Measurements from ENCODE around the gene OXER1.
"Not testable (repeated sequence)": the region's sequence is repeated elsewhere in the genome, so short reads cannot be mapped to it uniquely, and the experiment has no call there.

OXER1 gene

DNA sequence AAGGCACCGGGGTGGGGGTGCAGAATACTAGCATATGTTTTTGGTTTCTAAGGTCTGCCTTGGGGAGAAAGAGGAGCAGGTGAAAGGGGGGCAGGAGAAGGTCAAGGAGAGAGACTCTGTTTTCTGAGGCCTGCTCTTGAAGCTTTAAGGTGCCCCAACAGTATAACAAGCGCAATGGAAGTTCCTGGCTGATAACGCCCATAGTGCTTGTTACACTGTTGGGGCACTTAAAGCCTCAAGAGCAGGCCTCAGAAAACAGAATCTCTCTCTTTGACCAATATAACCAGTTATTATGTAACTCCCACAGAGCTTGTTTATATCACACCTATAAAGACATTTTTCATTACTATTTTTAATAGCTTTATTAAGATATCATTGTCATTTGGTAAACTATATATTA, 16.5 kb downstream of the OXER1 start:
- DNase-seq: no peak

DNA sequence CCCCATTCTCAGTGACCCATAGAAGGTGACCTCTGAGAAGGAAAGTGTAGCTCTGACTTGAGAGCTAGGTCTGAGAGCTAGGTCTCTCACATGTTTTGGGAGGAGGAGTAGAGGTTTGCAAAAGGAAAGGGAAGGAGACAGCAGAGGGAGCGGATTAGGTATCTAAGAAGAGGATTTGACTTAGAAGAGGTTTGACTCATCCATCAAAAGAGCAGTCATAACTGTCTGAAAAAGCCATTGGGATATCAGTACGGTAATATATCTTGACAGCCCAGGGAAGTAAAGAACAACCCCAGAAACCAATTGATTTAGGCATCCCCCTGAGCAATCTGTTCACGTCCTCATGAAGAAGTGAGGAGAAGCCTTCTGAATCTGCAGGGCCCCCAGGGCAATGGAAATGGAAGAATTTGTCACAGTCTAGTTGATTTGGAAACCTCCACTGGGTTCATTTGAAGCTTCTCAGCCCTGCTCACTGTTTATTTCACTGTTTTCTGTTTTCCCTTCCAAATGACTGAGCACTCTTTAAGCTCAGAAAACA, 19.3 kb downstream of the OXER1 start:
- no peak for DNase-seq

DNA sequence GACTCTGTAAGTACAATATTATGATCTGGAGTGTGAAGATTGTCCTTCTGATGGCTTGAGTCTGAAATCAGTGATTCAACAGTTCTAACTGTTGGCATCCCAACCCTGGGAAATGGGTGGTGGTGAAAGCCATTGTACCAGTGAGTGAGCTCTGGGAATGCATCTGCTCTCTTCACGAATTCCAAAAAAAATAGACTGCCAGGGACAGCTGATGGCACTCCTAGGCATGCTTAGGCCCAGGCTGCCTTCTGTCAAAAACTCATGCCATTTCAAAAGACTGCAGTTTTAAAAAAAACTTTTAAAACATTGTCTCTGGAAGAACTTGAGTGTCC, 20.3 kb downstream of the OXER1 start:
- DNase-seq: no peak

DNA sequence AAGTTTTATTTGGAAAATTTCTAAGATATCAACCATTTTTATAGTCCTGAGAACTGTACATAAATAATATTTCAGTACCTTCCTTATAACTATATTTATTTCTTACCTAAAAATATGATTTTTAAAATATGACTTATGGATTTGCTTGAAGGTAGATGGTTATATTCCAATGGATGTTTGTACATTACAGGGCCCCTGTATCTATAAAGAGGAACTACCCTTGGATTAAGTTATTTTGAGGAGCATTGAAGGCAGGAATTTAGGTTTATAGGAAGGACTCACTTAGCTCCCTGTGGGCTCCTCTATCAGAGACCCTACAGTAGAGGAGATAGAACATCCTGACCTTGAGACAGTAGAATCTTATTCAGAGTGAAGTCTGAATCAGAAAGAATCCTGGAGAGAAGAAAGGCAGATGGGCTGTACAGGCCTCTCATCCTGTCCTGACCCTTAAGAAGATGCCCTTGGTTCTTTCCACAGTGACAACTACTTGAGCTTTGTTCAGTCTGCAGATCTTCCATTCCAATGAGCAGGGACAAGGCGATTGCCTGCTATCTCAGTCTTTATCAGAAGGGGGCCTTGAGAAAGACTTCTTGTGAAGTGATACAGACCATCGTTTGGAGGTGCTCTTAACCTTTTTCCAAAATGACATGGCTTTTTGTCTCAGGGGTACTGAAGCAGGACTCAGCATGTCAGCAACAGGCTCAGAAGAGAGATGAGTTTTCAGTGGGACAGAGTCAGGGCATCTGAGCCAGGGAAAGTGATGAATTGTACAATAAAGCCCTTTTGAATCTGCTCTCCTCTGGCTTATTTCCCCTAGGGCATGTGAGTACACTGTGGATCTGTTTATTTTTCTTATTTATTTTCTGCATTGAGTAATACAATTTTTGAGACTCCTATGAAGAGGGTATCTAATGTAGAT, 20.9 kb downstream of the OXER1 start:
- no peak for DNase-seq

DNA sequence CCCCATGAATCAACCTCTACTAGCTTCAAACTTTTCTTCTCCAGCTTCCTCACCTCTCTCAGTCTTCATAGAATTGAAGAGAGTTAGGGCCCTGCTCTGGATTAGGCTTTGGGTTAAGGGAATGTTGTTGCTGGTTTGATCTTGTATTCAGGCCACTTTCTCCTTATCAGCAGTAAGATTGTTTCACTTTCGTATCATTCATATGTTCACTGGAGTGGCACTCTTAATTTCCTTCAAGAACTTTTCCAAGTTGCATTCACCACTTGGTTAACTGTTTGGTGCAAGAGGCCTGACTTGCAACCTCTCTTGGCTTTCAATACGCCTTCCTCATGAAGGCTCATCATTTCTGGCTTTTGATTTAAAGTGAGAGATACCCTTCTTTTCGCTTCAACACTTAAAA, 22.8 kb downstream of the OXER1 start:
- no peak for DNase-seq

DNA sequence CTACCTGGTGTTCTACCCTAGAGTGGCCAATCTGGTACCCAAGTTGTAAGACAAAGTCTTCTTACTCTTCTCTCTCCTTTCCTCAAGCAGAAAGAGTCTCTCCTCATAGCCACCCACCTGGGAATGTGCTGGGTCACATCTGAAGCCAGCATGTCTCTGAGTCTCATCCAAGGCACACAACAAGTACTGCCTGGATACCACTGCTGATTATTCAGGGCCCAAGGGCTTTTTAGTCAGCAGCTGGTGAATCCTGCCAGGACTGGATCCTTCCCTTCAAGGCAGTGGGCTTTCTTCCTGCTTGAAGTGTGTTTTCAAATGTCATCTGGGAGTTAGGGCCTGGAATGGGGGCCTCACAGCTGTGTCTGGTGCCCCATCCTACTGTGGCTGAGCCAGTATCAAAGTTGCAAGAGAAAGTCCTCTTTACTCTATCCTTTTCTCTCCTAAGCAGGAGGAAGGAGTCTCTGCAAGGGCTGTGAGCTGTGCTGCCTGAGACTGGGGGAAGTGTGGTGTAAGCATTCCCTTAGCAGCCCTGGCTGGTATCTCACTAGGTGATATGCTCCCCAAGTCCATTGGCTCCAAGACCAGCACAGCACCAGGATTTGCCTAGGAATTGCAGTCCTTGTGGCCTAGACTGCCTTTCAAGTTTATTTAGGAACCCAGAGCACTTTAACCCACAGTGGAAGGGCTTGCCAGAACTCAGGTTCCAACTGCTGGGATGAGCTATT, 27.2 kb downstream of the OXER1 start:
- no peak for DNase-seq

DNA sequence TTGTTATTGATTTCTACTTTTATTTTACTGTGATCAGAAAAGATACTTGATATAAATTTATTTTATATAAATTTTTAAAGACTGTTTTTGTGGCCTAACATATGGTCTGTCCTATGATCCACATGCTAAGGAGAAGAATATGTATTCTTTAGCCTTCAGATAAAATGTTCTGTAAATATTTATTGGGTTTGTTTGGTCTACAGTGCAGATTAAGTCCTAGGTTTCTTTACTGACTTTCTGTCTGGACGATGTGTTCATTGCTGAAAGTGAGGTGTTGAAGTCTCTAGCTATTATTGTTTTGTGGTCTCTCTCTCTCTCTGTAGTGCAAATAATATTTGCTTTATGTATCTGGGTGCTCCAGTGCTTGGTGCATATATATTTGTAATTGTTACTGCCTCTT, 30.1 kb downstream of the OXER1 start:
- no peak for DNase-seq

DNA sequence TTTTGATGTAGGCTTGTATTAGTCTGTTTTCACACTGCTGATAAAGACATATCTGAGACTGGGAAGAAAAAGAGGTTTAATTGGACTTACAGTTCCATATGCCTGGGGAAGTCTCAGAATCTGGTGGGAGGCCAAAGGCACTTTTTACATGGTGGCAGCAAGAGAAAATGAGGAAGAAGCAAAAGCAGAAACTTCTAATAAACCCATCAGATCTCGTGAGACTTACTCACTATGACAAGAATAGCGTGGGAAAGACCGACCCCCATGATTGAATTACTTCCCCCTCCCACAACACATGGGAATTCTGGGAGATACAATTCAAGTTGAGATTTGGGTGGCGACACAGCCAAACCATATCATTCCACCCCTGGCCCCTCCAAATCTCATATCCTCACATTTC, 32.6 kb downstream of the OXER1 start:
- DNase-seq: not testable (repeated sequence)

DNA sequence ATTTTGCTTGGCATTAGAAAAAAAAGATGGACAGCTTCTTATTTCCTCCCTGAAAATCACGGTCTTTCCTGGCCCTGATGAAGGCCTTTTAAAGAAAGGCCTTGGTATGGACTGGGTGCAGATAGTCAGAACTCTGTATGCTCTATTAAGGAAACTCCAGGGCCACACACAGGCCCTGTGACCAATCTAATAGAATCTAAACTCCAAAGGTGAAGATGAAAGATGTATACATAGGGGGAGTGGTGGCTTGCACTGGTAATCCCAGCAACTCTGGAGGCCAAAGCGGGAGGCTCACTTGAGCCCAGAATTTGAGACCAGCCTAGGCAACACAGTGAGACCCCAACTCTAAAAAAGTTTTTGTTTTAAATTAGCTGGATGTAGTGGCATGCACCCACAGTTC, 37.3 kb downstream of the OXER1 start:
- no peak for DNase-seq

DNA sequence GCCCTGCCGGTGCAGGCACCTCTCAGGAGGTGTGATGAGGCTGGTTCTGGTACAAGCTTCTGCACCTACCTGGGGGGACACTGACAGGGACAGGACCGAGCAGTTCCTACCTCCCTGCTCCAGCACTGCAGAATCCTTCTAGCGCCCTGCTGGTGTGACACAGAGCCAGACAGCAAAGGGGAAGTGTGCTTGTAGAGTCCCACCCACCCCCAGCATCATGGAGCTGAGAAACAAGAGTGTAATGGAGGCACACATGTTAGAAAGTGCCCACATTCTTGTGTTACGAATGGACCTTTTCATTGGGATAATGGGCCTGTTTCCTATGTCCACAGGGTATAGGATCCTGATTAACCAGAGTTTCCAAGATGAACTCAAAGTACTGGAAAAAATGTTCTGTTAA, 38.3 kb downstream of the OXER1 start:
- no peak for DNase-seq

DNA sequence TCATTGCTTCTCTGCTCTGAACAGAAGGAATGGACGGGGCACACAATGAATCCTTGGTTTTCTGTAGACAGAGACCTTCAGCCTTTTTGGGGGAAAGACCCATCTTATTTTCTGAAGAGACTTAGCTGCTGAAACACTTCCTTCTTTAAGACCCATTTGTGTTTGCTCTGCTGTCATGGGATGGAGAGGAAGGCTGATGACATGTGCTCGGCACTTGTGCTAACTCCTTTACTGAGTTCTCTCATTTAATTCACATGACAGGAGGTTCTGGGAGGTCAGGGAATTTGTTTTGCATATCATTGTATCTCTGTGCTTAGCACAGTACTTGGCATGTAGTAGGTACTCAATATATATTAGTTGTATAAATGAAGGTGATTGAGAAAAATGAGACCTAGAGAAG, 39.0 kb downstream of the OXER1 start:
- DNase-seq: no peak

DNA sequence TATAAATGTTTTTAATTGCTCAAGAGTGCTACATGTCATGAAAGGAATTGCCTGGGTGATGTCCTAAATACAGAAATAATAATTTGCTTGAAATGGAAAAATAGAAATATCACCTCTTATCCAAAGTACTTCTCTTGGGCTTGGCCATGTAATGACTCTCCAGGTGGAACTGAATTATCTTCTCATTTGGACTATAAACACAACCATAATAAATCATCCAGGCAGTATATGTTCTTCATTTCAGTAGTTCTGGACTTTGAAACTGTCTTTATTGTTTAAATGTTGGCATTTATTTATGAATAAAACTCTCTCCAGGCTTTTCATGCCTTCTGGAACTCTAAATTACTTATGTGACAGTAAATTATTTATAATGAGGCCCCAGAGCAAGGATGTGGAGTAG, 40.5 kb downstream of the OXER1 start:
- no peak for DNase-seq

DNA sequence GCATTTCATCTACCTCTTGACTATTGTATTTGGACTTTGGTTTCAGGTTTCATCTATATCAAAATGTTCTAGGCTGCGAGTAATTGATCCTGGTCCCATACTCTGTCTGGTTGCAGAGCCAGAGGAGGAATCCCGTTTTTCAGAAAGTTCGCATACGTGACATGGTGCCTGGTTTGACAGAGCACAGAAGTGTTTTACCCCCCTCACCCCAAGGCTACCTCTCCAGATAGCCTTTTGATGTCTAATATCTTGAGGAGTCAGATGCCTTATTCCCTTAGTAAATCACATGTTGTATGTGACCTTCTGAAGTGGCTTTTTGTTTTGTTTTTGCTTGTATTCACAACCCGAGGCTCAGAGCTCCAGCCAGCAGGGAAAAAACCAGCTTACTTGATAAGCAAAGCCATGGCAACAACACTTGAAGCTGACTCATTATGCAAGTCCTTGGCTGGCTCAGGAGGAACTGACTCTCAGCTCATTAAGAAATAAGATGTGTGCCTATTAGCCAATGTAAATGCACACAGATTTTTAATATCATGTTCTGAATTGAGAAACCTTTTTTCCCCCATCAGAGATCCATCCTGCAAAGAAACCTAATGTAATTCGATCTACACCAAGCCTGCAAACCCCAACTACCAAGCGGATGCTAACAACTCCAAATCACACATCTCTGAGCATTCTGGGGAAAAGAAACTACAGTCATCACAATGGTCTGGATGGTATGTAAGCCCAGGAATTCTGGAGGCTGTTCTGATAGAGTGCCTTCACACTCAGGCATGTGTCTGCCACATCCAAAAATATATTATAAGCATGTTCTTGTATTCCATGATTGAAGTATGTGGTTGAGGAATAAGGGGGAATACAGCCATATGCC, 41.4 kb downstream of the OXER1 start:
- DNase-seq: peak; percentile 58

DNA sequence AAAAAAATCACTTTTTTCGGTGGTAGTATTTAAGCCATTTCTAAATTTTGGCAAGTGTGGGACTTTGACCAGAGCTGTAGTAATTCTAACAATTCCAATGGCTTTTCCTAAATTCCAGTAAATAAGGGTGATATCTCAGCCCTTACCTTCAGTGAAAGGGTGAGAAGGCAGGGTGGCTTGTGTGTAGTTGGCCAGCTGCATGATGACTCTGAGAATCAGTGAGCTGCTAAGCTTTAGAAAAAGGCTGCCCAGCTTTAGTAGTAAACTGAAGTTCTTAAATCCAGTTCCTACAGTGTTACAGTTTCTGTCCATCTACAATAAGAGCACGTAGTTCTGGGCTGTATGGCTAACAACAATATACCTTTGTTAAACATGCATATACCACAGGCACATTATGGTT, 42.0 kb downstream of the OXER1 start:
- no peak for DNase-seq

DNA sequence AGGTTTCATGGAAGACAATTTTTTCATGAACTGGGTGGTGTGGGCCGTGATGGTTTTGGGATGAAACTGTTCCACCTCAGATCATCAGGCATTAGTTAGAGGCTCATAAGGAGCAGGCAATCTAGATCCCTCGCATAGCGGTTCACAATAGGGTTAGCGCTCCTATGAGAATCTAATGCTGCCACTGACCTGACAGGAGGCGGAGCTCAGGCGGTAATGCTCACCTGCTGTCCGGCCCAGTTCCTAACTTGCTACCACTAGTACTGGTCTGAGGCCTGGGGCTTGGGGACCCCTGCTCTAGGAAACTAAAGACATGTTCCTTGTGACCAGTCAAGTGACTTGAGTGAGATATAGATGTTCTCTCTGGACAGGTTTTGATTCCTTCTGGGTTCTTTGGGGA, 49.2 kb downstream of the OXER1 start:
- no peak for DNase-seq

DNA sequence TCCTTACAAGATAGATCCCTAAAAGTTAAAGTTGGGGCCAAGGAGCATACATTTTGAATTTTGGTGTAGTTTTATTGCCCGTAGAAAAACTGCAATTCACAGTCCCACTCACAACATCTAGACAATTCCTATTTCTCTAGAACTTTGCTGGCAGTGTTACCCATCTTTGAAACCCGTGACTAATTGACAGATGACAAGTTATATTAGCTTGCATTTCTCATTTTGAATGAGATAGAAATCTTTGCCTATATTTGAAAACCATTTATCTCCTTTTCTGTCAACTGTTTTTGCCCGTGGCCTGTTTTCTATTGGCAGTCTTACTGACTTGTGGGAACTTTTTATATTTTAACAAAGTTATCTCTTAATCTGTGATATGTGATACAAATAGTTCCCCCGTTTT, 50.0 kb downstream of the OXER1 start:
- no peak for DNase-seq

DNA sequence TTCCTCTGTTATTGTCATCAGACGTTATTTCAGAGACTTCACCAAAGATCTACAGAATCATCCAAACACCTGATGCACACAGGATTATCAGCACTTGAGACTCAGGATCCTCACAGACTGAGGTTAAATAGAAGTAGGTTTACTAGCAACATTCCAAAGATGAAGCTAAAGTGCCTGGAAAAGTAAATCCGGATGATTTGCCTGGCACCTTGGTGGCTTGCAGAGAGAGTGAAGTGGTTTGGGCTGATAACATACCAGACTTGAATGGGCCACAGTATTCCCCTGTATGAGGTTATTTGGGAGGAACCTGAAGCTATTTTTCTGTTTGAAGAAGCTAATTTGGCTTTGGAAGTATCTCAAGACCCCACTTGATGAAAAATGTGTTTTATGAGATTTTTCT, 51.0 kb downstream of the OXER1 start:
- DNase-seq: no peak

All from HCEC 1CT (cell line).